GM23248 (cell line): Measurements from ENCODE around the gene FOXL2NB.

Source experiments
- EZH2 ChIP-seq: fragments of 200-600 bp; sonication (generic); IDR thresholded peaks from 2 replicates; pipeline ENCODE4 v1.6.1; 2018; ENCODE audit warnings: antibody characterized with exemption, mild to moderate bottlenecking; ENCODE audit not compliant: insufficient read depth, poor library complexity, severe bottlenecking
- EZH2phosphoT487 ChIP-seq: fragments of 200-600 bp; sonication (generic); IDR thresholded peaks from 2 replicates; pipeline ENCODE4 v1.6.1; 2018; ENCODE audit warnings: antibody characterized with exemption, moderate library complexity, mild to moderate bottlenecking, low read depth; ENCODE audit not compliant: insufficient read depth

DNA sequence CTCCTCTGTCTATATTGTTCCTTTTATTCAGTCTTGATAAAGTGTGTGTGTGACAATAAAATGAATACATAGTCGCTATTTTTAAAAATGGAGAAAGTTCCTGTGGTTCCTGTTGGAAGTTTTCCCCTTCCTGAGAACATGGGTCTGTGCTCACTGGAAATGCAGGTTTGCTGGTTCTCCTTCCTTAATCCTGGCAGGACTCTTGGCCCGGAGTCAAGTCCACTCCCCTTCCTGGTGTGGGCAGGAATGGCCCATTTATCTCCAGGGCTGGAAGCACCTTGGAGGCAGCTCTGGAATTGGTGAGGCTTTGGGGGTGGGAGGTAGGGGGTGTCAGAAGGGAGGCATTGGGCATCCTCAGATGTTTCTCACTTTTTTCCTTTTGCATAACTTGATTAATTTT lies 30.2 kb upstream of the FOXL2NB start:
- no peak for TF ChIP-seq EZH2phosphoT487
- TF ChIP-seq EZH2: no peak
